ENCODE results near the gene ZNF487.
A peak's percentile ranks its signal among the peaks of the same experiment; 100 is the strongest.
"Not testable (repeated sequence)": the region's sequence is repeated elsewhere in the genome, so short reads cannot be mapped to it uniquely, and the experiment has no call there.

Gene ZNF487

GRCh38 chr10:43436291-43437140 is at the start of gene ZNF487:
ZNF487 (plus strand) TSS chr10:43437111; CDS start chr10:43475814, 38,703 bp downstream.
- DNase-seq, result peak; percentile 80

- DNase-seq, result no peak
Observed at GRCh38 chr10:43387678-43388032, 49.3 kb upstream of the ZNF487 start.

- DNase-seq, result no peak
Observed at GRCh38 chr10:43389867-43390266, 47.0 kb upstream of the ZNF487 start.

- DNase-seq, result no peak
Observed at GRCh38 chr10:43390333-43390732, 46.6 kb upstream of the ZNF487 start.

- no peak for DNase-seq
Observed at GRCh38 chr10:43390759-43391158, 46.2 kb upstream of the ZNF487 start.

- no peak for DNase-seq
Observed at GRCh38 chr10:43391496-43391895, 45.4 kb upstream of the ZNF487 start.

- DNase-seq, result no peak
Observed at GRCh38 chr10:43392748-43393147, 44.2 kb upstream of the ZNF487 start.

- not testable (repeated sequence) for DNase-seq
Observed at GRCh38 chr10:43393186-43393585, 43.7 kb upstream of the ZNF487 start.

- no peak for DNase-seq
Observed at GRCh38 chr10:43393606-43394360, 43.1 kb upstream of the ZNF487 start.

GRCh38 chr10:43394868-43395267 is 42.0 kb upstream of the ZNF487 start:
- no peak for DNase-seq

GRCh38 chr10:43395571-43396060 is 41.3 kb upstream of the ZNF487 start:
- DNase-seq, result no peak

GRCh38 chr10:43396061-43396927 is 40.6 kb upstream of the ZNF487 start:
- peak; percentile 36 for DNase-seq

- DNase-seq, result peak; percentile 52
Observed at GRCh38 chr10:43396928-43397624, 39.8 kb upstream of the ZNF487 start.

GRCh38 chr10:43398939-43399319 is 38.0 kb upstream of the ZNF487 start:
- DNase-seq, result no peak

- no peak for DNase-seq
Observed at GRCh38 chr10:43399320-43400310, 37.3 kb upstream of the ZNF487 start.

GRCh38 chr10:43401627-43402026 is 35.3 kb upstream of the ZNF487 start:
- no peak for DNase-seq

- DNase-seq, result no peak
Observed at GRCh38 chr10:43402176-43402575, 34.7 kb upstream of the ZNF487 start.

- DNase-seq, result no peak
Observed at GRCh38 chr10:43402880-43403452, 33.9 kb upstream of the ZNF487 start.

GRCh38 chr10:43403911-43404703 is 32.8 kb upstream of the ZNF487 start:
- no peak for DNase-seq

- DNase-seq, result no peak
Observed at GRCh38 chr10:43404704-43405084, 32.2 kb upstream of the ZNF487 start.
